HepG2 (cell line): ENCODE results near the gene ANO4. TPM values are rescaled to one million over a fixed set of nuclear protein-coding genes. Genes with fewer than 3 reads are reported as not detected.

ENCODE experiments used
- ATAC-seq: fragments of 200-7000 bp; cut with Tn5 transposase; 3 replicates; pipeline ENCODE4 v1.9.1; 2020; ENCODE audit warnings: mild to moderate bottlenecking, moderate library complexity
- BruUV-seq: library from RNA; stranded (reverse); fragments of 400-500 nt; replicated peaks from 2 replicates; lab custom pipeline; 2021; lab: Mats Ljungman, UMichigan
- CTCF ChIA-PET: fragments of 300-600 bp; formaldehyde crosslinking; extraction: SDS; loops from one replicate; lab custom pipeline; 2021; ENCODE audit warnings: low total read pairs, inconsistent platforms, low intra/inter-chr PET ratio; lab: Yijun Ruan, JAX
- POLR2A ChIA-PET: fragments of 350-600 bp; sonication (Branson Sonifier 250); formaldehyde crosslinking; loops from one replicate; lab custom pipeline; 2020; ENCODE audit warnings: antibody characterized with exemption, inconsistent platforms; lab: Yijun Ruan, JAX
- DNase-seq: peaks from one replicate; pipeline ENCODE4 v3.0.0-alpha.2; 2015; ENCODE audit warnings: low spot score
- FAIRE-seq: peaks from 3 replicates; lab custom pipeline; 2011; peaks lifted over from hg19 to GRCh38; lab: Jason Lieb, UNC
- H2AFZ ChIP-seq: one replicate; pipeline ENCODE4 v1.6.1; 2011; ENCODE audit warnings: low read length, inconsistent platforms
- H3K27ac ChIP-seq: fragments of 300-600 bp; 3 replicates; pipeline ENCODE4 v1.8.0; 2011; ENCODE audit warnings: mixed run types, mild to moderate bottlenecking, mixed read lengths, low read length, inconsistent platforms; ENCODE audit not compliant: insufficient read depth; ENCODE audit errors: extremely low read length
- H3K27me3 ChIP-seq, 2 experiments: fragments of 200-600 bp in 1 of 2; 2 replicates in 1 of 2; 3 replicates in 1 of 2; pipeline versions ENCODE4 v1.6.0 to v1.8.0; 2011; ENCODE audit warnings: low read length in 2 of 2, mild to moderate bottlenecking in 2 of 2, moderate library complexity in 2 of 2, inconsistent platforms in 1 of 2; ENCODE audit not compliant: insufficient read depth in 2 of 2, control insufficient read depth in 1 of 2
- H3K36me3 ChIP-seq, 2 experiments: fragments of 200-600 bp in 1 of 2; replicated peaks in 1 of 2; 2 replicates in 1 of 2; 3 replicates in 1 of 2; pipeline versions ENCODE4 v1.5.1 to v1.8.0; 2011; ENCODE audit warnings: low read length in 2 of 2, inconsistent platforms in 1 of 2; ENCODE audit not compliant: insufficient read depth in 2 of 2, control insufficient read depth in 1 of 2
- H3K4me1 ChIP-seq: 2 replicates; pipeline ENCODE4 v1.5.1; 2012; ENCODE audit warnings: low read length, inconsistent platforms; ENCODE audit not compliant: insufficient read depth
- H3K4me2 ChIP-seq: 2 replicates; pipeline ENCODE4 v1.6.0; 2011; ENCODE audit warnings: low read depth, low read length, inconsistent platforms
- H3K4me3 ChIP-seq, 3 experiments: fragments of 200-600 bp in 1 of 3; sonication (generic), shearing (Covaris generic) in 1 of 3; replicated peaks in 1 of 3; 2 replicates each; pipeline ENCODE4 v1.5.1; 2011 to 2016; ENCODE audit warnings: low read length in 3 of 3, inconsistent platforms in 2 of 3, low read depth in 2 of 3, mild to moderate bottlenecking in 2 of 3, control low read depth in 1 of 3, mixed read lengths in 1 of 3; ENCODE audit not compliant: insufficient read depth in 1 of 3
- H3K79me2 ChIP-seq: one replicate; pipeline ENCODE4 v1.6.1; 2011; ENCODE audit warnings: low read length, inconsistent platforms; ENCODE audit not compliant: insufficient read depth
- H3K9ac ChIP-seq: 2 replicates; pipeline ENCODE4 v1.6.0; 2011; ENCODE audit warnings: mild to moderate bottlenecking, low read depth, low read length, inconsistent platforms; ENCODE audit not compliant: insufficient read depth
- H3K9me3 ChIP-seq: 2 replicates; pipeline ENCODE4 v1.5.1; 2012; ENCODE audit warnings: mild to moderate bottlenecking, low read length
- H4K20me1 ChIP-seq: 2 replicates; pipeline ENCODE4 v1.6.0; 2011; ENCODE audit warnings: inconsistent platforms, mild to moderate bottlenecking, low read length, moderate library complexity; ENCODE audit not compliant: insufficient read depth
- BHLHE40 ChIP-seq: IDR thresholded peaks from 2 replicates; pipeline ENCODE4 v1.6.1; 2011; ENCODE audit warnings: low read length, improper control_type of control experiment
- BRD4 ChIP-seq: sonication (generic); formaldehyde crosslinking; IDR thresholded peaks from 2 replicates; pipeline ENCODE4 v1.4.0; 2020; ENCODE audit warnings: missing genetic modification reagents
- CAMTA2 ChIP-seq: sonication (generic); formaldehyde crosslinking; IDR thresholded peaks from 2 replicates; pipeline ENCODE4 v1.4.0; 2020; ENCODE audit warnings: mild to moderate bottlenecking, missing genetic modification reagents, borderline replicate concordance
- CTCF ChIP-seq: sonication (generic); formaldehyde crosslinking; IDR thresholded peaks from 2 replicates; pipeline ENCODE4 v1.5.0; 2020; ENCODE audit warnings: mild to moderate bottlenecking, missing genetic modification reagents, moderate library complexity
- EHMT2 ChIP-seq: fragments of 200-600 bp; sonication (generic); IDR thresholded peaks from 2 replicates; pipeline ENCODE4 v1.7.0; 2017; ENCODE audit warnings: antibody characterized with exemption, low read depth, low read length, borderline replicate concordance
- MIER2 ChIP-seq: IDR thresholded peaks from 2 replicates; pipeline ENCODE4 v1.6.1; 2016; ENCODE audit warnings: missing biosample characterization, missing genetic modification reagents
- PHF8 ChIP-seq: sonication (generic); formaldehyde crosslinking; IDR thresholded peaks from 2 replicates; pipeline ENCODE4 v1.5.0; 2020; ENCODE audit warnings: missing genetic modification reagents
- SMC3 ChIP-seq: IDR thresholded peaks from 2 replicates; pipeline ENCODE4 v1.6.1; 2011; ENCODE audit warnings: low read length, improper control_type of control experiment
- STAG1 ChIP-seq: sonication (generic); formaldehyde crosslinking; IDR thresholded peaks from 2 replicates; pipeline ENCODE4 v1.4.0; 2020; ENCODE audit warnings: missing genetic modification reagents
- TBX3 ChIP-seq: fragments of 450-650 bp; IDR thresholded peaks from 2 replicates; pipeline ENCODE4 v1.6.1; 2017; ENCODE audit warnings: antibody characterized with exemption, mild to moderate bottlenecking, inconsistent platforms, borderline replicate concordance
- THRA ChIP-seq: sonication (generic); formaldehyde crosslinking; IDR thresholded peaks from 2 replicates; pipeline ENCODE4 v1.4.0; 2020; ENCODE audit warnings: missing genetic modification reagents, borderline replicate concordance
- XRCC5 ChIP-seq: fragments of 200-400 bp; formaldehyde crosslinking; optimal IDR thresholded peaks from 2 replicates; pipeline ENCODE3; 2017; ENCODE audit warnings: mild to moderate bottlenecking, low read length
- ZC3H4 ChIP-seq: sonication (generic); formaldehyde crosslinking; IDR thresholded peaks from 2 replicates; pipeline ENCODE4 v1.4.0; 2020; ENCODE audit warnings: missing genetic modification reagents, borderline replicate concordance
- ZMAT3 ChIP-seq: sonication (generic); formaldehyde crosslinking; conservative IDR thresholded peaks from 2 replicates; pipeline ENCODE4 v1.7.0; 2021; ENCODE audit warnings: missing genetic modification reagents
- ZMYM2 ChIP-seq: sonication (generic); formaldehyde crosslinking; IDR thresholded peaks from 2 replicates; pipeline ENCODE4 v1.8.0; 2022; ENCODE audit warnings: mild to moderate bottlenecking, missing genetic modification reagents
- ZNF260 ChIP-seq: sonication (generic); formaldehyde crosslinking; IDR thresholded peaks from 2 replicates; pipeline ENCODE4 v1.4.0; 2020; ENCODE audit warnings: missing genetic modification reagents, low read depth, mild to moderate bottlenecking, borderline replicate concordance
- ZNF546 ChIP-seq: sonication (generic); formaldehyde crosslinking; conservative IDR thresholded peaks from 2 replicates; pipeline ENCODE4 v1.8.1; 2023; ENCODE audit warnings: mild to moderate bottlenecking, missing genetic modification reagents
- ZNF747 ChIP-seq: sonication (generic); formaldehyde crosslinking; IDR thresholded peaks from 2 replicates; pipeline ENCODE4 v1.8.1; 2023; ENCODE audit warnings: missing genetic modification reagents, mild to moderate bottlenecking, borderline replicate concordance
- ZNF772 ChIP-seq: sonication (generic); formaldehyde crosslinking; IDR thresholded peaks from 2 replicates; pipeline ENCODE4 v1.5.0; 2020; ENCODE audit warnings: mild to moderate bottlenecking, missing genetic modification reagents
- ZNF775 ChIP-seq: sonication (generic); formaldehyde crosslinking; IDR thresholded peaks from 2 replicates; pipeline ENCODE4 v1.4.0; 2020; ENCODE audit warnings: missing genetic modification reagents, mild to moderate bottlenecking, moderate library complexity, borderline replicate concordance
- ZNF776 ChIP-seq: sonication (generic); formaldehyde crosslinking; IDR thresholded peaks from 2 replicates; pipeline ENCODE4 v1.4.0; 2020; ENCODE audit warnings: mild to moderate bottlenecking, missing genetic modification reagents
- ZNF841 ChIP-seq: sonication (generic); formaldehyde crosslinking; IDR thresholded peaks from 2 replicates; pipeline ENCODE4 v1.8.1; 2023; ENCODE audit warnings: missing genetic modification reagents, borderline replicate concordance
- WGBS: methylation state at CpG from one replicate; pipeline ENCODE4 v1.1.6; 2017; ENCODE audit warnings: low lambda C conversion rate; 5-methylcytosine and 5-hydroxymethylcytosine counted together
- in situ Hi-C: cut with HindIII; loops from 2 replicates; pipeline ENCODE4 v1.10.0; 2017; ENCODE audit warnings: low pct_unique_long_range_greater_than_20kb; ENCODE audit not compliant: extremely low pct_ligation_motif_present
- intact Hi-C: fragments of 100-400 bp; cut with micrococcal nuclease; formaldehyde crosslinking; loops from one replicate; pipeline ENCODE4 v1.10.0; 2022; ENCODE audit not compliant: unreplicated experiment
- polyA plus RNA-seq, 8 experiments: library from polyadenylated mRNA; depleted of rRNA in 3 of 8; stranded (reverse) in 7 of 8; unstranded in 1 of 8; fragments of >200 nt; fragmentation: Illumina TruSeq in 4 of 8; extraction: Trizol in 4 of 8; gene quantifications; 2 replicates each; pipeline versions ENCODE4 v1.2.1 to v1.2.3, GENCODE V29; 2011 to 2016; ENCODE audit warnings: low read depth in 4 of 8, missing spikeins in 1 of 8, mixed read lengths in 1 of 8; ENCODE audit not compliant: insufficient read depth in 1 of 8
- total RNA-seq, 5 experiments: library from RNA; depleted of rRNA; stranded (reverse); fragments of >200 nt; fragmentation: Illumina TruSeq; extraction: Trizol; gene quantifications; 2 replicates each; pipeline ENCODE4 v1.2.3, GENCODE V29; 2016; ENCODE audit warnings: low read depth in 1 of 5

Gene ANO4
- total and polyA plus RNA-seq, 2 of the 13 experiments (the other 11 are each of a cell fraction or from before 2014, with no cell fraction given) = not detected

GRCh38 chr12:100826323-100826722 lies 31.7 kb downstream of the ANO4 start (continued):
- TF ChIP-seq ZNF747 (CRISPR knock-in tag) (no peak), ZNF260 (CRISPR knock-in tag) (no peak), XRCC5 (no peak), BRD4 (CRISPR knock-in tag) (no peak), ZC3H4 (CRISPR knock-in tag) (no peak), TBX3 (no peak), THRA (CRISPR knock-in tag) (peak; percentile 37; the same call in 1 of the 2 replicates)

- Histone ChIP-seq H3K4me1 (no peaks in the 10 kb centered on the region), H3K9me3 (no peaks in the 10 kb centered on the region), H3K36me3 (no peaks in the 10 kb centered on the region), H3K27me3 (no peaks in the 10 kb centered on the region), H2AFZ (no peak overlapping the region), H4K20me1 (no peaks in the 10 kb centered on the region), H3K4me3 (no peak overlapping the region), H3K79me2 (no peaks in the 10 kb centered on the region), H3K9ac (no peak overlapping the region), H3K27ac (no peak overlapping the region), H3K4me2 (no peak overlapping the region)
- intact Hi-C loops = loop anchor here (10.0 kb wide), 1 partner anchor 167 kb away; no protein-coding TSS in a partner anchor
- ATAC-seq = peak; percentile 76
- DNase-seq = peak; percentile 13
- no peak for FAIRE-seq
- ChIA-PET CTCF (interaction anchor here (1.4 kb wide), 1 partner anchor 496 kb away, joined by 13 read pairs; no protein-coding TSS in a partner anchor), POLR2A (no interaction called here)
- in situ Hi-C loops = loop anchor here (10.0 kb wide), 1 partner anchor 497 kb away; no protein-coding TSS in a partner anchor
- BruUV-seq = no TSS peak
- whole genome bisulfite sequencing = 26% methylated on average over 4 of the region's 4 CpGs
- no peak for TF ChIP-seq ZNF772
- peak; percentile 44; the same call in 1 of the 2 replicates for TF ChIP-seq SMC3
- TF ChIP-seq STAG1 (CRISPR knock-in tag) = peak; percentile 74
- TF ChIP-seq ZNF841 (CRISPR knock-in tag) = no peak
- no peak for TF ChIP-seq ZNF776 (CRISPR knock-in tag)
- TF ChIP-seq EHMT2 = peak; percentile 28; the same call in 1 of the 2 replicates
- no peak for TF ChIP-seq ZNF775 (CRISPR knock-in tag)
- TF ChIP-seq BHLHE40 = no peak
- TF ChIP-seq PHF8 (CRISPR knock-in tag) = no peak
- no peak for TF ChIP-seq CAMTA2 (CRISPR knock-in tag)
- peak; percentile 64 for TF ChIP-seq CTCF (CRISPR knock-in tag)
- TF ChIP-seq ZMAT3 (CRISPR knock-in tag) = no peak
- TF ChIP-seq ZMYM2 = no peak
- peak; percentile 60; the same call in 1 of the 2 replicates for TF ChIP-seq MIER2
- TF ChIP-seq ZNF546 (CRISPR knock-in tag) = no peak
These were observed 33.4 kb downstream of the ANO4 start for GRCh38 chr12:100827901-100828520.
